GM10248 (cell line): Measurements from ENCODE around the gene ARHGEF19.

Source experiments
- CTCF ChIA-PET: fragments of 300-600 bp; sonication (Branson Sonifier 250); formaldehyde crosslinking; extraction: SDS; loops from one replicate; lab custom pipeline; 2021; ENCODE audit warnings: antibody characterized with exemption; lab: Yijun Ruan, JAX
- POLR2A ChIA-PET: fragments of 350-650 bp; sonication (Branson Sonifier 250); formaldehyde crosslinking; extraction: SDS; loops from one replicate; lab custom pipeline; 2020; ENCODE audit warnings: antibody characterized with exemption; lab: Yijun Ruan, JAX
- DNase-seq: peaks from one replicate; pipeline ENCODE4 v3.0.0; 2012; ENCODE audit errors: extremely low spot score
- CTCF ChIP-seq: IDR thresholded peaks from 2 replicates; pipeline ENCODE4 v1.5.1; 2012; ENCODE audit warnings: mild to moderate bottlenecking, low read depth; ENCODE audit errors: extremely low read depth, missing control alignments, control extremely low read depth

The ARHGEF19 gene

GRCh38 chr1:16245476-16246196, 33.2 kb upstream of the ARHGEF19 start:
- DNase-seq: no peak
- ChIA-PET POLR2A (no interaction called here), CTCF (interaction anchor here (1.1 to 8.7 kb wide), 7 partner anchors 8 to 165 kb away, joined by 3 to 70 read pairs (median 7); partner anchors contain the start of gene CPLANE2)
- TF ChIP-seq CTCF: no peak

- DNase-seq: no peak
- CTCF ChIA-PET: interaction anchor here (0.7 to 8.7 kb wide), 19 partner anchors 9 to 378 kb away, joined by 3 to 70 read pairs (median 4); partner anchors contain the start of gene CPLANE2
- POLR2A ChIA-PET: no interaction called here
- no peak for TF ChIP-seq CTCF
Observed at GRCh38 chr1:16244650-16245285, 32.3 kb upstream of the ARHGEF19 start.

- peak; percentile 78 for DNase-seq
- CTCF ChIA-PET: interaction anchor here (0.7 to 8.7 kb wide), 25 partner anchors 8 to 379 kb away, joined by 3 to 70 read pairs (median 4); partner anchors contain the start of gene CPLANE2
- TF ChIP-seq CTCF: peak; percentile 79
- POLR2A ChIA-PET: no interaction called here
Observed at GRCh38 chr1:16243936-16244649, 31.6 kb upstream of the ARHGEF19 start.

GRCh38 chr1:16243215-16243610, 30.8 kb upstream of the ARHGEF19 start:
- no peak for DNase-seq
- ChIA-PET POLR2A (no interaction called here), CTCF (interaction anchor here (0.7 to 8.7 kb wide), 16 partner anchors 8 to 162 kb away, joined by 3 to 70 read pairs (median 6); partner anchors contain the start of gene CPLANE2)
- no peak for TF ChIP-seq CTCF

- ChIA-PET CTCF (interaction anchor here (0.9 to 8.7 kb wide), 7 partner anchors 9 to 162 kb away, joined by 3 to 70 read pairs (median 8); no protein-coding TSS in a partner anchor), POLR2A (no interaction called here)
- DNase-seq: no peak
- no peak for TF ChIP-seq CTCF
Observed at GRCh38 chr1:16242556-16243214, 30.2 kb upstream of the ARHGEF19 start.
